Spleen (tissue), 13 donors: ENCODE measurements around the gene ZNF66. TPM values are rescaled to one million over a fixed set of nuclear protein-coding genes. Genes with fewer than 3 reads are reported as not detected.
"Not testable (repeated sequence)": the region's sequence is repeated elsewhere in the genome, so short reads cannot be mapped to it uniquely, and the experiment has no call there.

Experiments
- DNase-seq: peaks from one replicate; pipeline ENCODE4 v3.0.0-alpha.2; 2020
- H3K27ac ChIP-seq, 8 donors: fragments of 200-600 bp; sonication (generic) in 7 of 8; 1 replicate in 4 of 8; 2 replicates in 4 of 8; pipeline versions ENCODE4 v1.5.0 to v1.8.0; 2016 to 2021; ENCODE audit warnings: inconsistent platforms in 4 of 8, mild to moderate bottlenecking in 4 of 8, moderate library complexity in 1 of 8
- H3K27me3 ChIP-seq, 7 donors: fragments of 200-600 bp; sonication (generic) in 6 of 7; replicated peaks in 1 of 7; 1 replicate in 4 of 7; 2 replicates in 3 of 7; pipeline versions ENCODE4 v1.5.0 to v1.8.0; 2016 to 2021; ENCODE audit warnings: inconsistent platforms in 3 of 7, mild to moderate bottlenecking in 1 of 7
- H3K36me3 ChIP-seq, 6 donors: fragments of 200-600 bp; sonication (generic) in 5 of 6; 1 replicate in 4 of 6; 2 replicates in 2 of 6; pipeline versions ENCODE4 v1.5.0 to v1.8.0; 2016 to 2021; ENCODE audit warnings: inconsistent platforms in 2 of 6
- H3K4me1 ChIP-seq, 6 donors: fragments of 200-600 bp; sonication (generic) in 5 of 6; 1 replicate in 3 of 6; 2 replicates in 3 of 6; pipeline versions ENCODE4 v1.5.0 to v1.8.0; 2016 to 2021; ENCODE audit warnings: inconsistent platforms in 3 of 6
- H3K4me3 ChIP-seq, 8 donors: fragments of 200-600 bp; sonication (generic) in 7 of 8; 1 replicate in 4 of 8; 2 replicates in 4 of 8; pipeline versions ENCODE4 v1.5.0 to v1.8.0; 2016 to 2021; ENCODE audit warnings: inconsistent platforms in 4 of 8, mild to moderate bottlenecking in 4 of 8, moderate library complexity in 2 of 8
- H3K9me3 ChIP-seq, 8 donors: fragments of 200-600 bp; sonication (generic) in 7 of 8; 1 replicate in 4 of 8; 2 replicates in 4 of 8; pipeline versions ENCODE4 v1.5.0 to v1.8.0; 2016 to 2021; ENCODE audit warnings: inconsistent platforms in 4 of 8
- CTCF ChIP-seq, 11 experiments: fragments of 200-600 bp in 7 of 11; fragments of 450-650 bp in 4 of 11; sonication (generic) in 4 of 11; IDR thresholded peaks in 8 of 11; conservative IDR thresholded peaks in 3 of 11; 1 replicate in 7 of 11; 2 replicates in 4 of 11; pipeline versions ENCODE4 v1.4.0 to v1.8.0; 2016 to 2021; ENCODE audit warnings: antibody characterized with exemption in 11 of 11, inconsistent platforms in 4 of 11, mild to moderate bottlenecking in 1 of 11
- POLR2A ChIP-seq, 3 donors: fragments of 450-650 bp; IDR thresholded peaks; one replicate each; pipeline ENCODE4 v1.5.1; 2017; ENCODE audit warnings: antibody characterized with exemption in 3 of 3, mild to moderate bottlenecking in 1 of 3
- POLR2AphosphoS5 ChIP-seq, 3 donors: sonication (generic); formaldehyde crosslinking; IDR thresholded peaks; one replicate each; pipeline ENCODE4 v1.5.1; 2017; ENCODE audit warnings: antibody characterized with exemption in 3 of 3
- WGBS, 5 donors: extraction: QIAGEN DNeasy Blood & Tissue Kit in 3 of 5; methylation state at CpG; one replicate each; pipeline versions ENCODE4 v1.1.5 to v1.1.7; 2013 to 2018; 5-methylcytosine and 5-hydroxymethylcytosine counted together
- intact Hi-C: fragments of 100-400 bp; cut with DNase I; formaldehyde crosslinking; loops from one replicate; pipeline ENCODE4 v1.15.0; 2023; ENCODE audit warnings: low total_unique reads
- long read RNA-seq, 2 donors: transcript quantifications; one replicate each; lab custom pipeline, GENCODE V29; 2026
- polyA plus RNA-seq, 3 donors: library from polyadenylated mRNA; stranded (reverse); fragments of 200-250 nt; gene quantifications; one replicate each; pipeline ENCODE4 v1.2.1, GENCODE V29; 2013
- total RNA-seq, 7 donors: library from RNA; depleted of rRNA in 3 of 7; stranded (reverse); fragments of >200 nt in 3 of 7; fragmentation: NEBNext Ultra II Directional in 4 of 7; extraction: Animal tissue kit (Norgen Biotek cat#: 25700) in 4 of 7; gene quantifications; one replicate each; pipeline versions ENCODE4 v1.1.0 to v1.2.1, GENCODE V29; 2016 to 2021
- donor health status: healthy with polysubstance abuse.
- donor health status: DM: no; HTN: no; CAD: no; lungs with moderate emphysema.
- donor health status: DM: no; HTN: no; CAD: no.
- donor health status: Bipolar disorder and iron deficiency.
- donor health status: healthy.
- donor health status: DM: no; HTN: no; CAD: no.
- donor health status: DM: yes; HTN: yes; CAD: no.

The ZNF66 gene
- total RNA-seq (10 to 100 TPM in 6 of 7 donors, 1 to 10 TPM in 1; 6.2 to 21.3 (median 13.2) TPM), polyA plus RNA-seq (1 to 10 TPM; 1.3 to 2.3 (median 1.4) TPM)
- long read RNA-seq, donor 1: 0 reads
- long read RNA-seq, donor 2: 0 reads

GRCh38 chr19:20776083-20777076 is at the start of gene ZNF66:
TSS of gene ZNF66 (plus strand) at chr19:20776304. CDS start at chr19:20776448, 144 bp downstream.
- DNase-seq: peak; percentile 91
- peaks cover 4 to 22% (median 14%) of the 10 kb centered on the region in 6 donors for H3K4me1 ChIP-seq
- peaks cover 0 to 20% (median 5%) of the 10 kb centered on the region in 6 donors for H3K36me3 ChIP-seq
- H3K4me3 ChIP-seq: peak within 1 kb of the TSS; percentile 67 to 96 (median 78)
- TF ChIP-seq POLR2A (IDR thresholded peaks at IDR 0.05): peak in 1 of 3 donors; percentile 62
- no peak for TF ChIP-seq CTCF (IDR thresholded peaks at IDR 0.05 in 8 of 11, conservative IDR thresholded peaks at IDR 0.05 in 3 of 11)
- peak; percentile 79 to 94 (median 90) for TF ChIP-seq POLR2AphosphoS5 (IDR thresholded peaks at IDR 0.05)
- H3K27me3 ChIP-seq: no peaks in the 10 kb centered on the region
- intact Hi-C loops: no loop called here
- peaks cover 0 to 22% (median 5%) of the 10 kb centered on the region in 8 donors for H3K9me3 ChIP-seq
- WGBS, 5 donors: 1 to 2% (median 2%) methylated on average over 33 to 42 of the region's 42 CpGs
- H3K27ac ChIP-seq: peak within 1 kb of the TSS in 7 of 8 donors; percentile 46 to 86 (median 80)

- DNase-seq, H3K4me3 ChIP-seq, H3K27me3 ChIP-seq, H3K27ac ChIP-seq, intact Hi-C loops, H3K36me3 ChIP-seq, H3K4me1 ChIP-seq: not testable (repeated sequence)
- H3K9me3 ChIP-seq: peaks cover 0 to 23% (median 6%) of the 10 kb centered on the region in 8 donors
- WGBS, 5 donors: 87 to 93% (median 90%) methylated on average over 6 of the region's 6 CpGs
These were observed 25.9 kb upstream of the ZNF66 start for GRCh38 chr19:20750169-20750568.

- H3K9me3 ChIP-seq: peaks cover 0 to 15% (median 0%) of the 10 kb centered on the region in 8 donors
- H3K4me1 ChIP-seq, H3K27me3 ChIP-seq, DNase-seq, H3K27ac ChIP-seq, intact Hi-C loops, H3K4me3 ChIP-seq, H3K36me3 ChIP-seq: not testable (repeated sequence)
- WGBS, 5 donors: 84 to 90% (median 88%) methylated on average over 9 of the region's 9 CpGs
These were observed 23.8 kb upstream of the ZNF66 start for GRCh38 chr19:20752291-20752690.

- H3K36me3 ChIP-seq, intact Hi-C loops, H3K4me1 ChIP-seq, H3K27me3 ChIP-seq, DNase-seq, H3K4me3 ChIP-seq: not testable (repeated sequence)
- Histone ChIP-seq H3K9me3 (peaks cover 0 to 28% (median 7%) of the 10 kb centered on the region in 8 donors), H3K27ac (peak overlapping the region in 1 of 8 donors; percentile 33)
- WGBS, 5 donors: 80 to 93% (median 89%) methylated on average over 6 to 8 of the region's 8 CpGs
These were observed 6.8 kb upstream of the ZNF66 start for GRCh38 chr19:20769225-20769736.

GRCh38 chr19:20787786-20788185 is 11.7 kb downstream of the ZNF66 start:
- H3K4me3 ChIP-seq: no peak overlapping the region
- no peak for TF ChIP-seq CTCF (IDR thresholded peaks at IDR 0.05 in 8 of 11, conservative IDR thresholded peaks at IDR 0.05 in 3 of 11)
- H3K27me3 ChIP-seq: no peaks in the 10 kb centered on the region
- H3K9me3 ChIP-seq: peaks cover 0 to 99% (median 82%) of the 10 kb centered on the region in 8 donors
- intact Hi-C loops: loop anchor here (10.0 kb wide), 1 partner anchor 133 kb away; no protein-coding TSS in a partner anchor
- no peak for DNase-seq
- H3K4me1 ChIP-seq: no peaks in the 10 kb centered on the region
- H3K27ac ChIP-seq: no peak overlapping the region
- H3K36me3 ChIP-seq: peaks cover 7 to 73% (median 21%) of the 10 kb centered on the region in 6 donors
